GM18861 (cell line): ENCODE results near the gene CACNG1.
"Not testable (repeated sequence)": the region's sequence is repeated elsewhere in the genome, so short reads cannot be mapped to it uniquely, and the experiment has no call there.

Experiments used
- ATAC-seq: cut with Tn5 transposase; IDR thresholded peaks from one replicate; pipeline ENCODE4 v1.9.1; 2021; ENCODE audit not compliant: unreplicated experiment

CACNG1 gene

DNA sequence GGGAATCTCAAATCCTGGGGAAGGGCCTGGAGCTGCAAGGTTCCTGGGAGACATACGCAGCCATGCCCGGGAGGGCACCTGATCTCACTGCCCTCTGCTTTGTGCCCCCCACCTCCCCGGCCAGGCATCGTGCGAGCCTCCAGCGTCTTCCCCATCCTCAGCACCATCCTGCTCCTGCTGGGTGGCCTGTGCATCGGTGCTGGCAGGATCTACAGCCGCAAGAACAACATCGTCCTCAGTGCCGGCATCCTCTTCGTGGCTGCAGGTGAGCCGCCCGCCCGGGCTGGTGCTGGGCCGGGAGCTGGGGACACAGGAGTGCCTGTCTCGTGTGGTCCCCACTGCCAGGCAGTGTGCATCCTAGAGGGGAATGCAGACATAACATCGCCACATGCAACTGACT lies 19.6 kb upstream of the CACNG1 start:
- no peak for ATAC-seq

- ATAC-seq: no peak
Measured at GRCh38 chr17:67025216-67025792, 19.1 kb upstream of the CACNG1 start.

DNA sequence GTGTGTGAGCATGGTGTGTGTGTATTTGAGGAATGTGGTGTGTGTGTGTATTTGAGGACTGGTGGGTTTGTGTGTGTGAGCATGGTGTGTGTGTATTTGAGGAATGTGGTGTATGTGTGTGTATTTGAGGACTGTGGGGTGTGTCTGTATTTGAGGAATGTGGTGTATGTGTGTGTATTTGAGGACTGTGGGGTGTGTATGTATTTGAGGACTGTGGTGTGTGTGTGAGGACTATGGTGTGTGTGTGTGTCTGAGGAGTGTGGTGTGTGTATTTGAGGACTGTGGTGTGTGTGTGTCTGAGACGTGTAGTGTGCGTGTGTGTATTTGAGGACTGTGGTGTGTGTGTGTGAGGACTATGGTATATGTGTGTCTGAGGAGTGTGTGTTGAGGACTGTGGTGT lies 18.0 kb upstream of the CACNG1 start:
- no peak for ATAC-seq

DNA sequence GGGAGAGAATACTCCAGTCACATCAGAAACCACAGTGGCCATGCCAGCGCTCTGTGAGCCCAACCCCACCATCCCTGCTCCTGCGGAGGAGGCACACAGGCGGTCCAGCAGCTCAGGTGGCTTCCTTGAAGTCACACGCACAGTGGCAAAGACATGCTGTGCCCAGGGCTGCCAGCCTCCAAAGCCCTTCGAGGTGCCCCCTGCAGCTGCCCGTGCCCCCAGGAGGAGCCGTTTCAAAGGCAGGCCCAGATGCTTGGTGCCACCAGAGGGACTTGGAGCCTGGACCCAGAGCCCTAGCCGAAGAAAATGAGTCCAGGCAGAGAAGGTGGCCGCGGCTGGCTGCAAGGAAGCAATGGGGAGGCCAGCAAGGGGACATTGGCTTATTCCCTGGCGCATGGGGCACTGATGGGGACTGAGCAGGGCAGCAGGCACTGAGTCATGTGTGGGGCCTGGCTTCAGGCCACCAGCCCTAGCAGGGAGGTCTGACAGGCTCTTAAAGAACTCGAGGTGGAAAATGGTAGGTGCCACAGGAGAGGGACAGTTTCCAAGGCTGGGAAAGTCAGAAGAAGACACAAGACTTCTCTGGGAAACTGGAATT lies 17.2 kb upstream of the CACNG1 start:
- no peak for ATAC-seq

GRCh38 chr17:67030641-67031040 lies 13.7 kb upstream of the CACNG1 start:
- ATAC-seq: no peak

- no peak for ATAC-seq
Measured at GRCh38 chr17:67032382-67032781, 12.0 kb upstream of the CACNG1 start.

DNA sequence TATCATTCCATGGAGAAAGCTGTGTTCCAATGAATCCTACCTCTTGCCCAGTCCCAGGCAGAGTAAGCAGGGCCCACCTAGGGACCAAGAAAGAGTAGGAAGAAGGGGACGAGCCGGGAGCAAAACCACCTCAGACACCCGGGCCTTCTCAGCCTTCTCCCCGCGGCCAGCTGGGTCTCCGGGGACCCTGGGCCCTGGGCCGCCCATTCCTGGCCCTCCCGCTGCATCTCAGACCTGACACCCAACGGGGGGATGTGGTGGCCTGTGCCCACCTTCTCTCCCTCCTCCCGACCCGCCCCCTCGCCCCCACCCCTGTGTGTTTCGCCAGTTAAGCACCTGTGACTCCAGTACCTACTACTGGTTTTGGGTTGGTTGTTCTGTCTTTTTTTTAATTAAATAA lies 11.4 kb upstream of the CACNG1 start:
- ATAC-seq: no peak

DNA sequence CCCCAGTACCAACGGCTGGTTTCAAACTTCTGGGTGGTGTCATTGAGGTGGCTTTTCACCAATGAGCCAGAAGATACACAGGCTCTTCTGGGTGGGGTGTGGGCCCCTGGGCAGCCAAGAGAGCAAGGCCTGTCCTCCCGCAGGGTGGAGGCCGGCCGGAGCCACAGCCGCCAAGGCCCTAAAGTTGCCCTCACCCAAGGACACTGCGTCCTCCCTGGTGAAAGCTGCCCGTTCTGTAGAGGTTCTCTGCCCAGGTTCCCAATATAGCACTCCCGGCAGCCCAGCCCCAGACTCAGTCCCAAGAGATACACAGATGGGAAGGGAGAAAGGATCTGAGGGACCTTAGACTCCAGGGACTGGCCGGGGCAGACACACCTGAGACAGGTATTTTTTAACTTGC lies 10.7 kb upstream of the CACNG1 start:
- ATAC-seq: no peak

DNA sequence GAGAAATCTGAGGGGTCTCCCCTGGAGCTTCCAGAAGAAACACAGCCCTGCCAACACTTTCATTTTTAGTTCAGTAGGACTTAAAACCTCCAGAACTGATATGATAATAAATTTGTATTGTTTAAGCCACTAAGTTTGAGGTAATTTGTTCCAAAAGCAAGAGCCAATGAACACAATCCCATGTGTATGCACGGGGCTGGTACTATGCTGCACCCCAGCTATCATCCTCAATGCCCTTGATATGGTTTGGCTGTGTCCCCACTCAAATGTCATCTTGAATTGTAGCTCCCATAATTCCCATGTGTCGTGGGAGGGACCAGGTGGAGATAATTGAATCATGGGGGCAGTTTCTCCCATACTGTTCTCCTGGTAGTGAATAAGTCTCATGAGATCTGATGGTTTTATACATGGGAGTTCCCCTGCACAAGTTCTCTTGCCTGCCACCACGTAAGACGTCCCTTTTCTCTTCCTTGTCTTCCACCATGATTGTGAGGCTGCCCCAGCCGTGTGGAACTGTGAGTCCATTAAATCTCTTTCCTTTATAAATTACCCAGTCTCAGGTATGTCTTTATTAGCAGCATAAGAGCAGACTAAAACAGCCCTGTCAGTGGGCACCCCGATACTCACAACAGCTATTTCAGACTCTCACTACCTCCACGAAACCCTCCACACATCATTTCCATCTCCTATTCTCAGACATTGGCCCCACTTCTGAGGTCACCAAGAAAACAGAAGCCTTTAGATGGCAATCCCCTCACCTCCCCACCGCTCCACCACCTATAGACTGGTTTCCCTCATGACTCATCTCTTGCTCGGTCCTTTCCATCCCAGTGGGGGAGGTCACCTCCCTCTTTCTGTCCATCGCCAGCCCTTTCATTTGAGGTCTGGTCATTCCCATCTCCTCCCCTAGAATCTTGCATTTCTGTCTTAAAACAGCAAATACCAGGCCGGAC lies 8.9 kb upstream of the CACNG1 start:
- no peak for ATAC-seq

DNA sequence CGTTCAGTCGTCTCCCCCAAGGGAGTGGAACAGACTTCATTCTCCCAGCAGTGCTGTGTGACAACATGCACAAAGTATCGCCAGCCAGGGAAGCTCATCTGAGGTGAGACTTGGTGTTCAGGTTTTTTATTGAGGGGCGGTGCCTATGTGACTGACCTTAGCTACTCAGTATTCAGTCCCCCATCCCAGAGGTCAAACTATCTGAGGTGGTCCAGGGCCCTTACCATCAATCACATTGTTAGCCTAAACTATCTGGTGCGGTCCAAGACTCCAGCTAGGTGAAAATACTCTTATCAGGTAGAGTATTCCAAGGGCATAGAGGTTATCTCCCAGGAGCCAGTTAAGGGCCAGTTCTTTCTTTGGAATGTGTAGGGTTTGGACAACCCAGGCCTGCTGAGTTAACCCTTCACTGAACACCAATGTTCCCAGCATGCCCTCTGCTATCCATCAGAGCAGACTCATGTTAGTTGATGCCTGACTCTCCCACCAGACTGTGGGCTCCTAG lies 5.4 kb upstream of the CACNG1 start:
- no peak for ATAC-seq

DNA sequence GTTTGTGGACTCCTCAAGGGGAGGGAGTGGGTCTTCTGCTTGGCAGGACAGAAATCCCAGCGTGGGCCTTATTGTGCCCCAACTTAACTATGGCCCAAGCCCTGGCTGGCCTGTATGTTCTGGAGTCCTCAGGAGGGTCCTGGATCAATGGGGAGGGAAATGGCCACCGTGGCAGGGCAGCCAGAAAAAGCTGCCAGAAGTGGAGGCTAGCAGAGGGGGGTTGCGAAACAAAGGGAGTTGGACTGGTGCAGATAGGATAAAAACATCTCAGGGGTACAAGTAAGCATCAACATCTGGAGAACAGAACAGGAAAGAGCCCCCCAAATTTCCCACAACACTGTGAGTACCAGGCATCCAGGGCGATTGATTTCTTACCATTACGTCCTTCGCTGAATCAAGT lies 3.7 kb upstream of the CACNG1 start:
- ATAC-seq: no peak

GRCh38 chr17:67041119-67041518 lies 3.2 kb upstream of the CACNG1 start:
- ATAC-seq: not testable (repeated sequence)

GRCh38 chr17:67041531-67041930 lies 2.8 kb upstream of the CACNG1 start:
- ATAC-seq: no peak

- no peak for ATAC-seq
Measured at GRCh38 chr17:67041941-67042899, 2.1 kb upstream of the CACNG1 start.

DNA sequence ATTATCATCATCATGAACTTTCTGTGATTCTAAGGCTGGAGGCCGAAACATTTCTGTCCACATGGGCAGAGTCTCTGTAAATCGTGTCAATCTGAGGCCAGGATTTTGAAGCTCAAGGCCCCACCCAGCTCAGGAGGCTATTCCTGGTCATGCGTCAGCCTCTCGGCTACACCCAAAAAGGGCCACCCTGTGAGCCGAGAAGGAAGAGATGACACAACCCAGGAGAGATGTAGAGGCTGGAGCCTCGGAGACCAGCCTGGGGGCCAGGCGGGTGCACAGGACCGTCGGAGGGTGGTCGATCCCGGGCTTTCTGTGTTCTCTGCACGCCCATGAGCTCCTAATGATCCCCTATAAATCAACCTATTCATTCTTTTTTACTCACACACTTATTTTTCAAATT lies 1.1 kb upstream of the CACNG1 start:
- no peak for ATAC-seq

GRCh38 chr17:67044940-67045339 lies 586 bp downstream of the CACNG1 start:
- no peak for ATAC-seq

- no peak for ATAC-seq
Measured at GRCh38 chr17:67046398-67046797, 2.0 kb downstream of the CACNG1 start.

DNA sequence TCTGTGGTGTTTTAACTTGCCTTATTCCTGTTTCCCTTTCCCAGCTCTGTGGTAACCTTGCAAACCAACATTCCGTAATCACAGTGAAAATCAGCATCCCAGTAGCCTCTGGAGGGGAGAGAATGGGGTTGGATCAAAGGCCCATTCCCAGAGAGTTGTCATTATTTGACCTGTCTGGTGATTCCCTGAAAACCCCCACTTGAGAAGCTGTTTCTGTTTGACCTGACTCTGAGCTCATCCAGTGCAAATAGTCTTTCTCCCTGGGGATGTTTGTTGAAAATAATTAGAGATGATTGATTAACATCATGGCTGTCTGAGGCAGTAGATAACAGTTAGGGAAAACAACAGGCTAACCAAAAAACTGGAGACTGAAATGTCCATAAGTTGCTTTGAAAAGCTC lies 3.0 kb downstream of the CACNG1 start:
- ATAC-seq: no peak

GRCh38 chr17:67049025-67049739 lies 4.8 kb downstream of the CACNG1 start:
- ATAC-seq: no peak

DNA sequence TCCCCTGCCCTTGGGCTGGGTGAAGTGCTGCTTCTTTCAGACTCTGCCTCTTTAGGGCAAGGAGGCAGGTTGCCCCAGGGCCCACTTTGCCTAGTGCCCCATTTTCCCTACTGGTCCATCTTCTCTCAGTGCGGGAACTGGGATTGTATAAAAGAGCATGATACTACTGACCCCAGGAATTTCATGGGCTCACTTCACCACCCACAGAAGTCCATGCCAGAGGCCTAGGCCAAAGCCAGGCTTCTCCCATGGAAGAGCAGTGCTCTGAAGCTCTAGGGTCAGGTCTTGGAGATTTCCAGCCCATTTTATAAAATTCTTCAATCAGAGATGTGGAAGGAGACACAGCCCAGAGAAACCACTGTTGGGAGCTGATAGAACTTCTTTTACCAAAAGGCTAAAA lies 5.7 kb downstream of the CACNG1 start:
- ATAC-seq: no peak
